Esophagus (tissue), 2 donors: Measurements from ENCODE around the gene UFC1. TPM values are rescaled to one million over a fixed set of nuclear protein-coding genes. Genes with fewer than 3 reads are reported as not detected.
A peak's percentile ranks its signal among the peaks of the same experiment; 100 is the strongest.

ENCODE experiments used
- H3K27ac ChIP-seq, 2 donors: one replicate each; pipeline ENCODE4 v1.5.1; 2013; ENCODE audit warnings: low read depth in 2 of 2, mild to moderate bottlenecking in 2 of 2, inconsistent platforms in 1 of 2, low read length in 1 of 2, moderate library complexity in 1 of 2
- H3K27me3 ChIP-seq, 2 donors: one replicate each; pipeline ENCODE4 v1.6.1; 2013; ENCODE audit warnings: low read length in 2 of 2, control low read depth in 1 of 2, mild to moderate bottlenecking in 1 of 2; ENCODE audit not compliant: insufficient read depth in 2 of 2, control insufficient read depth in 1 of 2
- H3K36me3 ChIP-seq, 2 donors: one replicate each; pipeline ENCODE4 v1.6.1; 2013; ENCODE audit warnings: low read length in 1 of 2; ENCODE audit not compliant: control insufficient read depth in 2 of 2, insufficient read depth in 2 of 2
- H3K4me1 ChIP-seq, 2 donors: one replicate each; pipeline ENCODE4 v1.6.1; 2013; ENCODE audit warnings: low read length in 1 of 2; ENCODE audit not compliant: control insufficient read depth in 2 of 2, insufficient read depth in 2 of 2
- H3K4me3 ChIP-seq, 2 donors: one replicate each; pipeline ENCODE4 v1.5.1; 2013; ENCODE audit warnings: low read length in 2 of 2, mild to moderate bottlenecking in 2 of 2, low read depth in 1 of 2, moderate library complexity in 1 of 2
- H3K9me3 ChIP-seq, 2 donors: one replicate each; pipeline ENCODE4 v1.6.1; 2013; ENCODE audit warnings: mild to moderate bottlenecking in 2 of 2, low read depth in 1 of 2, low read length in 1 of 2, moderate library complexity in 1 of 2; ENCODE audit not compliant: control insufficient read depth in 2 of 2, insufficient read depth in 1 of 2
- WGBS, 2 donors: extraction: QIAGEN DNeasy Blood & Tissue Kit; methylation state at CpG; one replicate each; pipeline ENCODE4 v1.1.7; 2013; 5-methylcytosine and 5-hydroxymethylcytosine counted together
- polyA plus RNA-seq, 2 donors: library from polyadenylated mRNA; stranded (reverse); fragments of 200-250 nt; gene quantifications; one replicate each; pipeline ENCODE4 v1.2.3, GENCODE V29; 2013
- donor health status: healthy with polysubstance abuse.
- donor health status: Bipolar disorder and iron deficiency.

The UFC1 gene
- polyA plus RNA-seq, 2 donors: 94.3 to 132 TPM

- peaks cover 9 to 10% of the 10 kb centered on the region in 2 donors for H3K4me1 ChIP-seq
- peaks cover 19 to 23% of the 10 kb centered on the region in 2 donors for H3K36me3 ChIP-seq
- no peaks in the 10 kb centered on the region for H3K9me3 ChIP-seq
- H3K4me3 ChIP-seq: peak overlapping the region; percentile 78 to 87
- H3K27ac ChIP-seq: peak overlapping the region in 1 of 2 donors; percentile 82
- WGBS, 2 donors: 85 to 87% methylated on average over 10 of the region's 10 CpGs
- no peaks in the 10 kb centered on the region for H3K27me3 ChIP-seq
Measured at GRCh38 chr1:161175771-161176453, 22.1 kb downstream of the UFC1 start.

GRCh38 chr1:161176468-161177111, 22.8 kb downstream of the UFC1 start:
- WGBS, 2 donors: 11 to 13% methylated on average over 16 to 17 of the region's 17 CpGs
- Histone ChIP-seq H3K4me1 (peaks cover 9 to 10% of the 10 kb centered on the region in 2 donors), H3K36me3 (peaks cover 13 to 18% of the 10 kb centered on the region in 2 donors), H3K4me3 (peak overlapping the region; percentile 78 to 87), H3K27me3 (no peaks in the 10 kb centered on the region), H3K9me3 (no peaks in the 10 kb centered on the region), H3K27ac (peak overlapping the region; percentile 82 to 91)

GRCh38 chr1:161177112-161177935, 23.5 kb downstream of the UFC1 start, which contains the start of gene B4GALT3:
Gene B4GALT3, minus strand, starts transcription at chr1:161177507. Its CDS starts 1,447 bp downstream, at chr1:161176060.
- 2 to 4% methylated on average over 47 to 50 of the region's 50 CpGs for WGBS, 2 donors
- Histone ChIP-seq H3K27ac (peak within 1 kb of the TSS; percentile 82 to 91), H3K36me3 (peaks cover 8 to 15% of the 10 kb centered on the region in 2 donors), H3K4me1 (peaks cover 9 to 12% of the 10 kb centered on the region in 2 donors), H3K27me3 (no peaks in the 10 kb centered on the region), H3K9me3 (no peaks in the 10 kb centered on the region), H3K4me3 (peak within 1 kb of the TSS; percentile 78 to 87)

- WGBS, 2 donors: 38 to 54% methylated on average over 9 of the region's 9 CpGs
- no peaks in the 10 kb centered on the region for H3K27me3 ChIP-seq
- H3K4me1 ChIP-seq: peaks cover 7 to 10% of the 10 kb centered on the region in 2 donors
- H3K36me3 ChIP-seq: peaks cover 8 to 12% of the 10 kb centered on the region in 2 donors
- H3K4me3 ChIP-seq: peak overlapping the region; percentile 78 to 87
- no peaks in the 10 kb centered on the region for H3K9me3 ChIP-seq
- peak overlapping the region; percentile 82 to 91 for H3K27ac ChIP-seq
Measured at GRCh38 chr1:161177936-161178244, 24.1 kb downstream of the UFC1 start.

DNA sequence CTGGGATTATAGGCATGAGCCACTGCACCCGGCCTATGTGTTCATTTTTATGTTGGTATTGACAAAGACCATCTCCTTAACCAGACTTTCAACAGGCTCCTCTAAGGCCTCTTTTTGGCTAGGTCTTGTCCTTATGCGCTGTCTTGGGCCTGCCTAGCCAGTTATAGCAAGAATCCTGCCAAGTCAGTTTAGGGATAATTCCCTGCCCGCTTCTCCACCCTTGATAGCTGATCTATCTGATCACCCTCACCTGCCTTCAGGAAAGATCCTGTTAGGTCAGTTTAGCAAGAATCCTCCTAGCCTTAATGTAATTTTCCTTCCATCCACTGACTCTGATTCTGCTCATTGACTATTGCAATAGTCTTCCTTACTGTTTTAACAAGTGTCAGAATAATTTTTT, 25.9 kb downstream of the UFC1 start:
- WGBS, 2 donors: 51 to 77% methylated on average over 3 of the region's 3 CpGs
- Histone ChIP-seq H3K9me3 (no peaks in the 10 kb centered on the region), H3K4me3 (no peak overlapping the region), H3K36me3 (peaks cover 3 to 5% of the 10 kb centered on the region in 2 donors), H3K27me3 (no peaks in the 10 kb centered on the region), H3K27ac (peak overlapping the region; percentile 18 to 68), H3K4me1 (peaks cover 6 to 10% of the 10 kb centered on the region in 2 donors)

- H3K4me1 ChIP-seq: peaks cover 6 to 10% of the 10 kb centered on the region in 2 donors
- no peak overlapping the region for H3K27ac ChIP-seq
Measured at GRCh38 chr1:161180639-161181038, 26.9 kb downstream of the UFC1 start.

DNA sequence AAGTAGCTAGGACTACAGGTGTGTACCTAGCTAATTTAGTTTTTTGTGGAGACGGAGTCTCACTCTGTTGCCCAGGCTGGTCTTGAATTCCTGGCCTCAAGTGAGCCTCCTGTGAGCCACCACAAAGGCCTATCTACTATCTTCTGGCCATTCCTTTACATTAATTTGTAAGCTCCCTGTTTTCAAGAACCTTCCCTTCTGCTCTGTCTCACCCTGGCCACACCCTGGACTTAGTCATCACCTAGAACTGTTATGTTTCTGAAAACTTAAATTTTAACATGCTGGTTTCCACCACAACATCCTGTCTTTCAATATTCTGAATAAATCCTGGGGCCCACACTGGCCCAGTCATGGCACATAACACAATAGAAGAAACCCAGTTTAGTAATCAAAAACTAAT, 28.4 kb downstream of the UFC1 start:
- Histone ChIP-seq H3K27ac (peak overlapping the region; percentile 40 to 45), H3K4me3 (no peak overlapping the region), H3K27me3 (no peaks in the 10 kb centered on the region), H3K36me3 (no peaks in the 10 kb centered on the region), H3K9me3 (no peaks in the 10 kb centered on the region), H3K4me1 (peaks cover 0 to 3% of the 10 kb centered on the region in 2 donors)
- 78 to 88% methylated on average over 1 of the region's 1 CpG for WGBS, 2 donors

More at GRCh38 chr1:161180639-161181038, 26.9 kb downstream of the UFC1 start:
- Histone ChIP-seq H3K4me3 (no peak overlapping the region), H3K27me3 (no peaks in the 10 kb centered on the region), H3K9me3 (no peaks in the 10 kb centered on the region), H3K36me3 (no peaks in the 10 kb centered on the region)
- 64 to 81% methylated on average over 1 of the region's 1 CpG for WGBS, 2 donors

DNA sequence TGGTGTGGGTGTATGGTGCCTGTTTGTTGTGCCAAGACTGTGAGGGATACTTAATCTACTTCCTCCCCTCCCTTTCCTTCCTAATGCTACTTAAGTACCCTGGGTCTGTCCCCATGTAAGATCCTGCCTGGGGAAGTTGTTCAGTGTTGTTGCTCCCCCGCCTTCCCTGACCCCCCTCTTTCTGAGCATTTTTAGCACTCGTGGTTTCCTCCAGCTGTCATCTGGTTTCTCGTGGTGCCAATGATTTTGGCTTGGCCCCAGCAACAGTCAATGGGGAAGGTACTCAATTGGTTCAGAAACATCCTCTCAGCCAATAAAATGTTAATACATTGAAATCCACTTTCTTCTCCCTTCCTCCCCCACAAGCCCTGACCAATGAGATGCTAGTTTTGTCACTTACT, 31.5 kb downstream of the UFC1 start:
- H3K27me3 ChIP-seq: no peaks in the 10 kb centered on the region
- 12 to 13% methylated on average over 3 of the region's 3 CpGs for WGBS, 2 donors
- H3K4me3 ChIP-seq: no peak overlapping the region
- H3K4me1 ChIP-seq: peaks cover 0 to 3% of the 10 kb centered on the region in 2 donors
- H3K27ac ChIP-seq: peak overlapping the region in 1 of 2 donors; percentile 31
- no peaks in the 10 kb centered on the region for H3K9me3 ChIP-seq
- H3K36me3 ChIP-seq: no peaks in the 10 kb centered on the region

GRCh38 chr1:161185732-161186311, 32.0 kb downstream of the UFC1 start:
- H3K9me3 ChIP-seq: no peaks in the 10 kb centered on the region
- no peaks in the 10 kb centered on the region for H3K36me3 ChIP-seq
- peaks cover 0 to 3% of the 10 kb centered on the region in 2 donors for H3K4me1 ChIP-seq
- H3K27ac ChIP-seq: peak overlapping the region; percentile 29 to 59
- 45 to 48% methylated on average over 2 of the region's 2 CpGs for WGBS, 2 donors
- H3K4me3 ChIP-seq: no peak overlapping the region
- no peaks in the 10 kb centered on the region for H3K27me3 ChIP-seq
